ENCODE data around the gene PALB2. TPM values are rescaled to one million over a fixed set of nuclear protein-coding genes. Genes with fewer than 3 reads are reported as not detected.

Gene PALB2
- total and polyA plus RNA-seq, 9 of the 15 experiments (the other 6 are each of a cell fraction or from before 2014, with no cell fraction given): 7.0 to 25.8 (median 15.2) TPM

GRCh38 chr16:23678430-23679273 lies 37.5 kb upstream of the PALB2 start, which contains the start of gene PLK1 (continued):
- TF ChIP-seq SRSF1 (IDR thresholded peaks at IDR 0.05; ENCODE audit: low read depth, low read length) (no peak), PHF8 (IDR thresholded peaks at IDR 0.05; ENCODE audit: borderline replicate concordance, low read length) (peak; percentile 48; the same call in 1 of the 2 replicates), ARHGAP35 (IDR thresholded peaks at IDR 0.05; ENCODE audit: partially characterized antibody) (no peak), LCOR (CRISPR knock-in tag; IDR thresholded peaks at IDR 0.05) (peak; percentile 99), CBX3 (IDR thresholded peaks at IDR 0.05; ENCODE audit: borderline replicate concordance in 1 of 2, low read length in 2 of 2) (no peak), RBM25 (IDR thresholded peaks at IDR 0.05; ENCODE audit: low read depth, low read length, severe bottlenecking) (no peak), CREB1 (IDR thresholded peaks at IDR 0.05) (peak; percentile 44; the same call in 1 of the 2 replicates), CREB1 (CRISPR knock-in tag; IDR thresholded peaks at IDR 0.05) (0 out of 2 replicates have a peak, but pooled peaks have one; percentile 17), POLR2A (conservative IDR thresholded peaks at IDR 0.05) (peak; percentile 85), PKNOX1 (IDR thresholded peaks at IDR 0.05) (peak; percentile 94), RBM14 (IDR thresholded peaks at IDR 0.05; ENCODE audit: borderline replicate concordance, insufficient read depth, low read depth, low read length) (0 out of 2 replicates have a peak, but pooled peaks have one; percentile 79), NR4A1 (CRISPR knock-in tag; IDR thresholded peaks at IDR 0.05) (no peak), NR4A1 (tag; IDR thresholded peaks at IDR 0.05) (no peak), WHSC1 (IDR thresholded peaks at IDR 0.05; ENCODE audit: low read length) (no peak), NFRKB (IDR thresholded peaks at IDR 0.05; ENCODE audit: low read depth) (no peak), RFX5 (IDR thresholded peaks at IDR 0.05; ENCODE audit: low read depth, low read length) (no peak), CHD2 (IDR thresholded peaks at IDR 0.05; ENCODE audit: low read depth, low read length) (no peak), EGR1 (conservative IDR thresholded peaks at IDR 0.05) (no peak), SAFB (IDR thresholded peaks at IDR 0.05; ENCODE audit: borderline replicate concordance, low read depth, low read length) (no peak), ZNF592 (IDR thresholded peaks at IDR 0.05) (peak; percentile 91), TSHZ1 (CRISPR knock-in tag; IDR thresholded peaks at IDR 0.05) (no peak)

Measured in K562 (cell line).